ENCODE data around the gene SLC2A9. TPM values are rescaled to one million over a fixed set of nuclear protein-coding genes. Genes with fewer than 3 reads are reported as not detected.

SLC2A9 gene
- total RNA-seq, 1 experiment from 2014 or later, result 3.5 TPM

- BruUV-seq (replicated peaks), result no TSS peak
- Histone ChIP-seq H3K9me3 (ENCODE audit: control insufficient read depth, insufficient read depth, low read depth, low read length) (no peaks in the 10 kb centered on the region), H3K4me3 (ENCODE audit: low read depth in 2 of 2, low read length in 2 of 2) (no peak overlapping the region), H3K27me3 (ENCODE audit: control insufficient read depth, insufficient read depth, low read length) (no peaks in the 10 kb centered on the region), H3K4me1 (ENCODE audit: control insufficient read depth, insufficient read depth, low read length) (no peaks in the 10 kb centered on the region), H3K27ac (ENCODE audit: low read length) (no peak overlapping the region), H3K36me3 (ENCODE audit: control insufficient read depth, insufficient read depth, low read length) (no peaks in the 10 kb centered on the region)
- ATAC-seq (no peak), DNase-seq (ENCODE audit: low read depth, low spot score) (no peak)
- in situ Hi-C loops (cut with HindIII; ENCODE audit: low pct_unique_long_range_greater_than_20kb, low sequenced_read_pairs), result no loop called here
- ChIA-PET POLR2A (no interaction called here), CTCF (no interaction called here)
- intact Hi-C loops (cut with micrococcal nuclease; ENCODE audit: unreplicated experiment), result no loop called here
- TF ChIP-seq TCF7L2 (IDR thresholded peaks at IDR 0.05; ENCODE audit: low read depth, low read length), result no peak
- no peak for TF ChIP-seq REST (IDR thresholded peaks at IDR 0.05; ENCODE audit: insufficient read depth in 1 of 2, low read depth in 2 of 2, low read length in 1 of 2)
- TF ChIP-seq SIN3A (IDR thresholded peaks at IDR 0.05; ENCODE audit: borderline replicate concordance, insufficient read depth, low read depth, low read length), result no peak
- no peak for TF ChIP-seq POLR2AphosphoS5 (IDR thresholded peaks at IDR 0.05; ENCODE audit: low read depth, low read length)
- TF ChIP-seq CTCF (IDR thresholded peaks at IDR 0.05), result no peak
Observed at GRCh38 chr4:9904976-9905587, 116.2 kb downstream of the SLC2A9 start.

GRCh38 chr4:9903317-9903716, 118.0 kb downstream of the SLC2A9 start:
- H3K36me3 ChIP-seq (ENCODE audit: control insufficient read depth, insufficient read depth, low read length), result no peaks in the 10 kb centered on the region
- no peak for DNase-seq (ENCODE audit: low read depth, low spot score)
- no peak overlapping the region for H3K27ac ChIP-seq (ENCODE audit: low read length)
- ChIA-PET CTCF (no interaction called here), POLR2A (no interaction called here)
- H3K4me1 ChIP-seq (ENCODE audit: control insufficient read depth, insufficient read depth, low read length), result no peaks in the 10 kb centered on the region
- in situ Hi-C loops (cut with HindIII; ENCODE audit: low pct_unique_long_range_greater_than_20kb, low sequenced_read_pairs) (no loop called here), intact Hi-C loops (cut with micrococcal nuclease; ENCODE audit: unreplicated experiment) (no loop called here)
- TF ChIP-seq REST (IDR thresholded peaks at IDR 0.05; ENCODE audit: insufficient read depth in 1 of 2, low read depth in 2 of 2, low read length in 1 of 2), result no peak
- no peak for TF ChIP-seq CTCF (IDR thresholded peaks at IDR 0.05)
- TF ChIP-seq SIN3A (IDR thresholded peaks at IDR 0.05; ENCODE audit: borderline replicate concordance, insufficient read depth, low read depth, low read length), result no peak
- no peak for TF ChIP-seq TCF7L2 (IDR thresholded peaks at IDR 0.05; ENCODE audit: low read depth, low read length)
- no peak for TF ChIP-seq POLR2AphosphoS5 (IDR thresholded peaks at IDR 0.05; ENCODE audit: low read depth, low read length)
- no peaks in the 10 kb centered on the region for H3K27me3 ChIP-seq (ENCODE audit: control insufficient read depth, insufficient read depth, low read length)
- no peak for ATAC-seq
- no peak overlapping the region for H3K4me3 ChIP-seq (ENCODE audit: low read depth in 2 of 2, low read length in 2 of 2)
- H3K9me3 ChIP-seq (ENCODE audit: control insufficient read depth, insufficient read depth, low read depth, low read length), result no peaks in the 10 kb centered on the region
- BruUV-seq (replicated peaks), result no TSS peak

Measured in Panc1 (cell line).